GM10248 (cell line): ENCODE data around the gene SLC39A12.

Experiments used
- CTCF ChIA-PET: fragments of 300-600 bp; sonication (Branson Sonifier 250); formaldehyde crosslinking; extraction: SDS; loops from one replicate; lab custom pipeline; 2021; ENCODE audit warnings: antibody characterized with exemption; lab: Yijun Ruan, JAX
- POLR2A ChIA-PET: fragments of 350-650 bp; sonication (Branson Sonifier 250); formaldehyde crosslinking; extraction: SDS; loops from one replicate; lab custom pipeline; 2020; ENCODE audit warnings: antibody characterized with exemption; lab: Yijun Ruan, JAX
- DNase-seq: peaks from one replicate; pipeline ENCODE4 v3.0.0; 2012; ENCODE audit errors: extremely low spot score
- TF ChIP-seq, protein P1 (sequence below): IDR thresholded peaks from 2 replicates; pipeline ENCODE4 v1.5.1; 2012; ENCODE audit warnings: mild to moderate bottlenecking, low read depth; ENCODE audit errors: extremely low read depth, missing control alignments, control extremely low read depth

Gene SLC39A12

GRCh38 chr10:17951868-17952371, at the start of gene SLC39A12:
Gene SLC39A12, plus strand, starts transcription at chr10:17951918. Its CDS starts 1,359 bp downstream, at chr10:17953277.
- ChIA-PET CTCF (interaction anchor here (1.0 to 1.5 kb wide), 2 partner anchors 11 kb away, joined by 3 to 4 read pairs; no protein-coding TSS in a partner anchor), POLR2A (no interaction called here)
- no peak for DNase-seq
- TF ChIP-seq, protein P1, sequence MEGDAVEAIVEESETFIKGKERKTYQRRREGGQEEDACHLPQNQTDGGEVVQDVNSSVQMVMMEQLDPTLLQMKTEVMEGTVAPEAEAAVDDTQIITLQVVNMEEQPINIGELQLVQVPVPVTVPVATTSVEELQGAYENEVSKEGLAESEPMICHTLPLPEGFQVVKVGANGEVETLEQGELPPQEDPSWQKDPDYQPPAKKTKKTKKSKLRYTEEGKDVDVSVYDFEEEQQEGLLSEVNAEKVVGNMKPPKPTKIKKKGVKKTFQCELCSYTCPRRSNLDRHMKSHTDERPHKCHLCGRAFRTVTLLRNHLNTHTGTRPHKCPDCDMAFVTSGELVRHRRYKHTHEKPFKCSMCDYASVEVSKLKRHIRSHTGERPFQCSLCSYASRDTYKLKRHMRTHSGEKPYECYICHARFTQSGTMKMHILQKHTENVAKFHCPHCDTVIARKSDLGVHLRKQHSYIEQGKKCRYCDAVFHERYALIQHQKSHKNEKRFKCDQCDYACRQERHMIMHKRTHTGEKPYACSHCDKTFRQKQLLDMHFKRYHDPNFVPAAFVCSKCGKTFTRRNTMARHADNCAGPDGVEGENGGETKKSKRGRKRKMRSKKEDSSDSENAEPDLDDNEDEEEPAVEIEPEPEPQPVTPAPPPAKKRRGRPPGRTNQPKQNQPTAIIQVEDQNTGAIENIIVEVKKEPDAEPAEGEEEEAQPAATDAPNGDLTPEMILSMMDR, result no peak

- ChIA-PET CTCF (interaction anchor here (1.0 to 1.1 kb wide), 2 partner anchors 17 to 311 kb away, joined by 3 read pairs; no protein-coding TSS in a partner anchor), POLR2A (no interaction called here)
- no peak for DNase-seq
- TF ChIP-seq, protein P1, result no peak
These were observed 47.2 kb upstream of the SLC39A12 start for GRCh38 chr10:17904564-17904963.

GRCh38 chr10:17905491-17905890, 46.2 kb upstream of the SLC39A12 start:
- DNase-seq, result no peak
- TF ChIP-seq, protein P1, result no peak
- ChIA-PET POLR2A (no interaction called here), CTCF (no interaction called here)

- DNase-seq, result no peak
- ChIA-PET CTCF (interaction anchor here (1.1 kb wide), 1 partner anchor 23 kb away, joined by 3 read pairs; no protein-coding TSS in a partner anchor), POLR2A (no interaction called here)
- TF ChIP-seq, protein P1, result no peak
These were observed 45.7 kb upstream of the SLC39A12 start for GRCh38 chr10:17906002-17906401.

DNA sequence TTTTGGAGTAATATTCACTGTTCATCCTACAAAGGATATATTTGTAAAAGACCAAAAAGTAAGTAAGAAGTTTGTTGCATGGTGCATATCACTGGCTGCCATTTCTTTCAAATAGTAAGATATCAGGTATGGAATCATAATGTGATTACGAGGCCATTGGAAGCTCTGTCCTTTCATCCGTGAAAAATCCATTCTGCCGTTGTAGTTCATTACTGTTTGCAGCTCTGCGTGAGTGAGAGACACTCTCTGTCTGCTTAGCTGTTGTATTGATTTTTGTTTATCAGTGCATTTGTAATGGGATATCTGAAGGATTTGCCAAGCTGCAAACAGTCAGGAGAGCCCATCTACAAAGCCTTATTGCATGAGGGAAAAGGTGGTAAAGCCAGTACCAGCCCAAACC, 44.1 kb upstream of the SLC39A12 start:
- ChIA-PET CTCF (interaction anchor here (1.0 kb wide), 1 partner anchor 196 kb away, joined by 3 read pairs; no protein-coding TSS in a partner anchor), POLR2A (no interaction called here)
- DNase-seq, result no peak
- TF ChIP-seq, protein P1, result no peak

GRCh38 chr10:17910125-17910789, 41.5 kb upstream of the SLC39A12 start:
- DNase-seq, result peak; percentile 26
- ChIA-PET CTCF (interaction anchor here (0.7 to 1.6 kb wide), 5 partner anchors 11 to 329 kb away, joined by 3 to 4 read pairs (median 4); no protein-coding TSS in a partner anchor), POLR2A (no interaction called here)
- TF ChIP-seq, protein P1, result peak; percentile 60
